Hindlimb muscle (tissue), 1 donor: ENCODE results near the gene CRAT. TPM values are rescaled to one million over a fixed set of nuclear protein-coding genes. Genes with fewer than 3 reads are reported as not detected.
A peak's percentile ranks its signal among the peaks of the same experiment; 100 is the strongest.

Experiments used
- DNase-seq: peaks from one replicate; pipeline ENCODE4 v3.0.0-alpha.2; 2013
- polyA plus RNA-seq: library from polyadenylated mRNA; unstranded; fragments of 120-200 nt; gene quantifications from one replicate; pipeline ENCODE4 v1.2.1, GENCODE V29; 2013; ENCODE audit not compliant: insufficient read length

Gene CRAT
- polyA plus RNA-seq, 1 donor, result 52.3 TPM

DNA sequence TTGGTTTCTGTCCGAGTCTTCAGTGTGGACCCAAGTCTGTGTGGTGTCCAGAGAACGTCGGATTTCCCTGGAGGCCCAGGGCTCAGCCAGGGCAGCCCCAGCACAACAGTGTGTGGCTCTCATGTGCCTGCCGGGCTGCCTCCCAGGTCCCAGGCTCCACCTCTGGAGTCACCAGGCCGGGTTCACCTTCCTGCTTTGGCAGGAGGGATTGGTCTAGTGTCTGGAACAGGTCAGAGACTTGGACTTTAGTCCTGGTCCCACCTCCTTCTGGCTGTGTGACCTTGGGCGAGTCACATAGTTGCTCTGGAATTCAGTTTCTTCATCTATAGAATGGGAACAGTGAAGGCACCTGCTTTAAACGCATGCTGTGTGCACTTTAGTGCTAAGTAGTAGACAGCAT, 26.5 kb downstream of the CRAT start:
- no peak for DNase-seq

DNA sequence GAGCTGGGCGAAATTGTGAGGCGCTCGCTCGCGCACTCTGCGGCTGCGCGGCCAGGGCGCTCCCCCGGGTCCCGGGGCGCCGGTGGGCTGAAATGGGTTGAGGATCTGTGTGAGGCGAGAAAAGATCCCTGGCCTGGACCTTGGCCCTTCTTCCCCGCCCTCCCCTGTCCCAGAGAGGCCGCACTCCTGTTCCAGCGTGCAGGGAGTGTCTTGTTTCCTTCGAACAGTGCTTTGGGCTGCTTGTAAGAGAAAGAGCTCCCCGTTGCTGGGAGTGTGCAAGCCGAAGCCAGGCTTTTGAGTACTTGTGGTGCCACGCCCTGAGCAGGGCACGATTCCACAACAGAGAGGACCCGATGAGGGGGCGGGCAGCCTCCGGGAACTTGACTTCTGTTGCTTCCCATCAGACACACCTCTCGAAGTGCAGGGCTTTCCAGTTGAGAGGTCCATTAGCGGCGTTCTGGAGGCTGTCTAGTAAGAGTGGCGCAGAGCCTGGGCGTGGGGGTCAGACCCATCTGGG, 29.1 kb downstream of the CRAT start:
- no peak for DNase-seq

DNA sequence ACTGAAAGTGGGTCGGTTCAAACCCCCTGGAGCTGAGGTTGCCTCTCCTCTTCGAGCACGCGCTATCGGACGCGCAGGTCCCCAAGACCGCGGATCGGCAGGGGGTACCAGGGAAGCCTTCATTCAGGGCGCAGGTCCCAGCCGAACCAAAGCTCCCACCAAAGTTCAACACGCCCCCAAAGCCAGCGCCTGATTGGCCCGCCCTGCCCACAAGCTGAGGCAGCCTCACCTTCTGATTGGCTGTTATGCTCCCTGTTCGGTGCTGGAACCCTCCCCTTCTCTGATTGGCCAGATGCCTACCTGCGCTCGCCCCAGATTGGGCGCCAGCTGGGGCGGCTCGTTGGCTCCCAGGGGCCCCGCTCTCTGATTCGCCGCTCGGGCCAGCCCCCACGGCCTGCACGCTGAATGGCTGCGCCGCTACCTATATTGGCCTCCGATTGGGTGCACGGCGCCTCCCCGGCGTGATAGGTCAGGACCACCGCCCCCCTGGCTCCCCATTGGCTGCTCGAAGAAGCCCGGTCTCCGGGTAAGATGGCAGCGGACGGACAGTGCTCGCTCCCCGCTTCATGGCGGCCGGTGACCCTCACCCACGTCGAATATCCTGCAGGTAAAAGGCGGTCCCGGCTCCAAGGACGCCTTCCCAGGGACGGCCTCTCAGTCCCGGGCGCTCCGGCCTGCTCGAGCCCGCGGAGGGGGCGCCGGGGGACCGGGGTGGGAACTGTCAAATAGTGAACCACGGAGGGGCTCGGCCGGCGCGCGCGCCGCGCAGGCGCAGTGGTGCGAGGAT, 29.8 kb downstream of the CRAT start, which contains the start of gene DOLPP1:
Gene DOLPP1, plus strand, starts transcription at position 511 of the 787 bp plus-strand sequence. Its CDS starts 21 bp downstream, at position 532.
- DNase-seq, result peak; percentile 98

DNA sequence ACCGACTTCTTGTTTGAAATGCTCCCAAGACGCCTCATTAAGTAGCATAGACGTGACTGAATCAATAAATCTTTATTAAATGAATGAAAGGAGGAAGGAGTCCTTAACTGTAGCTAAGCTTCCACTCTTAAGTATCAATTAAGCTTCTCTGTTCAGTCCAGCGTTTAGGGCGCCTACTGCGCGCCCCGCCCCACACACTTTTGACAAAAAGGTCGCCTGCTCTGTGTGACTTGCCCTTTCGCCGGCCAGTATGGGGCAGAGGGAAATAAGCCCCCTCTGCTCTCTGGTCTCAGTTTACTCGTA, 30.3 kb downstream of the CRAT start:
- DNase-seq, result no peak

DNA sequence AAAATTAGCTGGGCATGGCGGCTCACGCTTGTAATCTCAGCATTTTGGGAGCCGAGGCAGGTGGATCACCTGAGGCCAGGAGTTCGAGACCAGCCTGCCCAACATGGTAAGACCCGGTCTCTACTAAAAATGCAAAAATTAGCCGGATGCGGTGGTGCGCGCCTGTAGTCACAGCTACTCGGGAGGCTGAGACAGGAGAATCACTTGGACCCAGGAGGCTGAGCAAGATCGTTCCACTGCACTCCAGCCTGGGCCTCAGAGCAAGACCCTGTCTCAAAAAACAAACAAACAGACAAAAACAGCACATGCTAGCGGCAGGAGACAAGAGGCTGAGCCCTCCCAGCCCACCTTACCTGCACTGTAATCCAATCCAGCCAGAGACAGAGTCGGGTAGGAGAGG, 30.8 kb downstream of the CRAT start:
- no peak for DNase-seq

DNA sequence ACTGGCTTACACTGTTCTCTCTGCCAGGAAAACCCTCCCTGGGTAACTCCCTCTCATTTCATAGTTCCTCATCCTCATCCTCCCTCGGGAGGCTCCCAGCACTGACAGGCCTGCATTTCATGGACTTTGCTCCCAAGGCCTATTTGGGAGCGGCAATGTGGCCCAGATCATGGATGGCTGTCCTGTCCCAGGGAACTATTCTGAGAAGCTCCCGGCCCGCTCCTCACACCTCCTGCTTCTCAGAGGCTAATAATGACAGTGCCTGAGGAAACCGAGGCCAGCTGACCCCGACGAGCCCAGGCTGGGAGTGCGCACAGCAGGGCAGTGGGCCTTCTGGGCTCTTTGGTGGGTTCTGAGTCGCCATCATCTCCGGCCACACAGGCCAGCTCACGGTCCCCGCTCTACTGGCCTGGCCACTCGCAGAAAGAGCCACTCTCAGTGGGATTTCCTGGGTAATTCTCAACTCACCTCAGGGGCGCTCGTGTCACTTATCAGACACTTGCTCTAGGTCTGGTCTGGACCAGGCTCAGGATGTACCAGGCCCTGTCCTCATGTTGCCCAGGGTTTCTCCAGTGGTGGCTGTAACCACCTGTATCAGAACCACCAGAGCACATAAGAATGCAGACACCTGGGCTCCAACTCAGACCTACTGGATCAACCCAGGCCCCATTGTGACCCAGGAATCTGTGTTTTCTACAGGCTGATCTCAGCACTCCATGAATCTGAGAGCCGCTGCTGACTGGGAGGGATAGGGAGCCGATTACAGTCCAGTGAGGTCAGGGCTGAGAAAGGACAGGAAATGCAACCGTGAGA, 31.7 kb downstream of the CRAT start:
- no peak for DNase-seq

DNA sequence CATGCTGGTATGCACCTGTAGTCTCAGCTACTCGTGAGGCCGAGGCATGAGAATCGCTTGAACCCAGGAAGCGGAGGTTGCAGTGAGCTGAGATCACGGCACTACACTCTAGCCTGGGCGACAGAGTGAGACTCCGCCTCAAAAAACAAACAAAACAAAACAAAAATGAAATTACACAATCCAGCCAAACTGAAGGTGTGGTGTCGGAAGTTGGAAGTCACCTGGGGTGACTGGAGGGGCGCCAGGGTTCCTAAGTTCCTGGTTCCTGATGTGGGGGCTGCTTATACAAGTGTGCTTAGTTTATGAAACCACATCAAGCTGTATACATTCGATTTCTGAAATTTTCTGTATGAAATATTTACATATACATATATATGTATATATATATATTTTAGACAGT, 33.4 kb downstream of the CRAT start:
- no peak for DNase-seq

DNA sequence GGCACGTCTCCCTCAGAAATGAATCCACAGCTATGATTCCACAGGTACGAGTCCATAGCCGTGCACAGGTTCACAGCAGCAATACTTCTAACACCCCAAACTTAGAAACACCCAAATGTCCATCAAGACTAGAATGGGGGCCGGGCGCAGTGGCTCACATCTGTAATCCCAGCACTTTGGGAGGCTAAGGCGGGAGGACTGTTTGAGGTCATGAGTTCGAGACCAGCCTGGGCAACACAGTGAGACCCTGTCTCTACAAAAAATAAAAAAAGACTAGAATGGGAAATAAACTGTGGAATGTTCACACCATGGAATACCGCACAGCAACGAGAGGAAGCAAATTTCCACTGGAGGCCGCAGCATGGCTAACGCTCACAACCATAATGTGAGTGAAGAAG, 34.0 kb downstream of the CRAT start:
- DNase-seq, result no peak

DNA sequence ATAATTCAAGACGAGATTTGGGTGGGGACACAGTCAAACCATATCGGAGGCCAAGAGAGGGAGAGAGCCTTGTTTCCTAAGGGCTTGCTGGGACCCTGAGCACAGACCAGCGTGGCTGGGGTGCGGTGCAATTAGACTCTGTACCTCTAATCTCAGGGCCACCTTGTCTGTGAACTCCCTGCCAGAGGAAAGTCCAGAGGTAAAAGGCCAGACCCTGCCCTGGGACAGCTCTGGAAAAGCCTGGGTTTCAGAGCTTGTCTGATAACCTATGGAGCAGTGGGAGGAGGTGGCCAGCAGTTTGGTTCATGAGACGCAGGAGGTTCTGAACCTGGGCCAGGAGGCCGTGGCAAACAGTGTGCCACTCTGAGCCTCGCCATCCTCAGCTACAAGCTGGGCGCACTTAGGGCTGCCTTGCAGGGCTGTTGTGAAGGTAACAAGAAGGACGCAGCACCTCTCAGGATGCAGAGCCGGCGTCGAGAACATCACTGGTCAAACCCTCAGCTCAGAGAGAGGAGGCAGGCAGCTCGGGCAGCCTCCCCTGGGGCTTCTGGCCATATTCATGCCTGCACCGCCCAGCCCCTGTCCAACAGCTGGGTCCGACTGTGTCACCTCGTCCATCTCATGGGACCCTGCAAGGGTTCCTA, 34.5 kb downstream of the CRAT start:
- no peak for DNase-seq

DNA sequence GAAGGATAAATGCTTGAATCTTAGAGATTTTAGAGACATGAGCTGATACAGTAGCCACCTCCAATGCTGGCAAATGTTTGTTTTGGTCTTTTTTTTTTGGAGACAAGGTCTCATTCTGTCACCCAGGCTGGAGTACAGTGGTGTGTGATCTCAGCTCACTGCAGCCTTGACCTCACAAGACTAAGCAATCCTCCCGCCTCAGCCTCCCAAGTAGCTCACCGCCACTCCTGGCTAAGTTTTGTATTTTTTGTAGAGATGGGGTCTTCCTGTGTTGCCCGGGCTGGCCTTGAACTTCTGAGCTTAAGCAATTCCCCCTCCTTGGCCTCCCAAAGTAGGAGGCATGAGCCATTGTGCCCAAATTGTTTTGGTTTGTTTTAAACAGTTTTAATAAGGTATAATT, 36.5 kb downstream of the CRAT start:
- DNase-seq, result no peak

DNA sequence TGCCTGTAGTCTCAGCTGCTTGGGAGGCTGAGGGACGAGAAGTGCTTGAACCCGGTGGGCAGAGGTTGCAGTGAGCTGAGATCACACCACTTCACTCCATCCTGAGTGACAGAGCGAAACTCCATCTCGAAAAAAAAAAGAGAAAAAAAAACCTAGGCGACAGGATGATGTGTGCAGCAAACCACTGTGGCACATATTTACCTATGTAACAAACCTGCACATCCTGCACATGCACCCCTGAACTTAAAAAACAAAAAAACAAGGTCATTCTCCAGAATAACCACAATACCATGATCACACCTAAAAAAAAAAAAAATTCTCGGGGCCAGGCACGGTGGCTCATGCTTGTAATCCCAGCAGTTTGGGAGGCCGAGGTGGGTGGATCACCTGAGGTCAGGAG, 37.2 kb downstream of the CRAT start:
- DNase-seq, result no peak

DNA sequence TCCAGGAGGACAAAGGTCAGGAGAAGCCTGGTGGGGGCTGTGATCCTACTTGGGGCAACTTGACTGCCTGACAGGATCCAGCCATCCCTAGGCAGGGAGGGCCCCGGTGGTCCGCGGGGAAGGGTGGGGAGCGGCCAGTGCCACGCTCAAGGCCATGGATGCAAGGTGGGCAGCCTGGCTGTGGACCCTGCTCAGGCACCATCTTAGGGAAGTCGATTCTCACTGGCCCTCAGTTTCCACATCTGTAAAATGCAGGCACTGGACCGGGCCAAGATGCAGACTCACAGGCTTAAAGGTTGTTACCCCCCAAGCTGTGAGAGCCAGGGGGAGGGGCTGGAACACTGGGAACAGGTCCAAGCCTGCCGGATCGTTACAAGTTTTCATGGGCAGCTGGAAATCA, 38.4 kb downstream of the CRAT start:
- DNase-seq, result no peak

DNA sequence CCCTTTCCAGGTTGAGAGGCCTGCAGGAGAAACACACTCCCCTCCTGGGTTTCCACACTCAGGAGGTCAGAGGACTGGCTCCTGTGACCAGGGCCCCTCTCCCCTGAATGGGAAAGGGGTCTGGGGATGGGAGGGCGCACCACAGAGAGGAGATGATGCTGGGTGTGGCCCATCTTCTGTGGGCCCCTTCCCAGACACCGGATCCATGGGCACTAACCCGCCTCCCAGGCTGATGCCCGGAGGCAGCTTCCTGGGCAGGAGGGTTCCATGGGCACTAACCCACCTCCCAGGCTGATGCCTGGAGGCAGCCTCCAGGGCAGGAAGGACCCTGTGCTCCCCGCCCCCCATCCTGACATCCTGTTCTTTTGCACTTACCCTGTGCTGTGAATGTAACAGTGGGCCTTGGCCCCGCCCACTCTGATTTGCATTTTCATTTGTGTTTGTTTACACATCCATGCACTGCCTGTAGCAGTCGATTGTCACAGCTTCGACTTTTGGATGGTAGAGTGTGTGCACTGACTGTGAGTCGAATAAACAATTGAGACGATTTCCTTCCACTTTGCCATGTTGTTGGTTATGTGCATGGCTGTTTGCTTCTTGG, 39.0 kb downstream of the CRAT start:
- no peak for DNase-seq

DNA sequence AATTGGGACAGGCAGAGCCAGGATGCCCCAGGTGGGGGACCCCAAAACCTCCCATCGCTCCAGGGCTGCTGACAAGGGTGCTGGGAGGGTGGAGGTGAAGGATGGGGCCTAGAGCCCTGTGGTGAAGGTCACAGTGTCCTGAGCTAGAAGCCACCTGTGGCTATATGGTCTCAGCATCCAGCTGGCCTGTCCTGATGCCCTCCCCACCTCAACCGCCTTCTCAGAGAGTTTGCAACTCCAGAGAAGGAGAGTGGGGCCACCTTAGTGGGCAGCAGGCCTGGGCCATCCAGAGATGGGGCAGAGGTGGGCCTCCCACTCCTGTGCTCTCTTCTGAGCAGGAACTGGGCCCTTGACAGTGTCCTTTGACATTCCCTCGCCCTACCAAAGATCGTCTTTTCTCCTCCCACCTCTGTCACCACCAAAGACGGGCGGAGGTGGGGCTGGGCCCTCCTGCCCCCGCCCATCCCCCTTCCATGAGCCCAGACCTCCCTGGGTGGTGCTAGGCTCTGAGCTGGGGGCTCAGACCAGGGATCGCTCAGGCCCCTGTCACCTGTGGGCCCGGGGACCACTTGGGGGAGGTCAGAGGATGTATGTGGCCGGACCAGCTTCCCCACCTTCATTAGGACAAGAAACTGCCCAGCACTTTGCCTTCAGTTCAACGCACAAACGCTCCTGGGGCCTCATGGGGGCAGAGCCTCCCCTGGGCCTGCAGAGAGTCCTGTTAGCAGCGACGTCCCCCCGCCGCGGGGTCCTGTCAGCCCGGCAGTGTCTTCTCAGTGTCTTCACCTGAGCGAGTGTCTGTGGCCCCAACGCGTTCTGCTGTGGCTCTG, 39.7 kb downstream of the CRAT start:
- DNase-seq, result no peak

DNA sequence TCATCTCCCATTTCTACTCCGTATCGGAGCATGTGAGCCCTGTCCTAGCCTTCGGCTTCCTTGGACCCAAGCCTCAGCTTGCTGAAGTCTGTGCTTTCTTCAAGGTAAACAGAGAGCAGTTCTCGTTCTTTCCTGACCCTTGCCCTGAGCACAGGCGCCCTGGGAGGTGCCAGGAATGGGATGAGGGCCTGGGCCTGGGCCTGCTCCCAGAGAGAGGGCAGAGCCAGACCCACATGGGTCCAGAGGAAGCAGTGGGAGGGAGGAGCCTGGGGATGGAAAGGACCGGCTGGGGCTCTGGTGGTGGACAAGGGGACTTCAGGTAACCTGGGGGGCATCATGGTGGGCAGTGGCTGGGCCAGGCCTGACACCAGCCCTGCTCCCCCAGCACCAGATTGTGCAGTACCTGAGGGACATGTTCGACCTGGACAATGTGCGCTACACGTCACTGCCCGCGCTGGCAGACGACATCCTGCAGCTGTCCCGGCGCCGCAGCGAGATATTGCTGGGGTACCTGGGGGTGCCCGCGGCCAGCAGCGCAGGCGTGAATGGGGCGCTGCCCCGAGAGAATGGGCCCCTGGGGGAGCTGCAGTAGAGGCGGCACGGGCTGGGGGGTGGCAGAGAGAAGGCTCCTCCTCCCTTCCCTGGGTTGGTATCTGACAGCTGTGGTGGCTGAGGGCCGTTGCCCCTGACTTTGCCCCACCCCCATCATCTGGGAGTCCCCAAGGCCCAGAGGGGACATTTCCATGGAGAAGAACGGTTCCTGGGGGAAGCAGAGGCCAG, 40.5 kb downstream of the CRAT start:
- no peak for DNase-seq

DNA sequence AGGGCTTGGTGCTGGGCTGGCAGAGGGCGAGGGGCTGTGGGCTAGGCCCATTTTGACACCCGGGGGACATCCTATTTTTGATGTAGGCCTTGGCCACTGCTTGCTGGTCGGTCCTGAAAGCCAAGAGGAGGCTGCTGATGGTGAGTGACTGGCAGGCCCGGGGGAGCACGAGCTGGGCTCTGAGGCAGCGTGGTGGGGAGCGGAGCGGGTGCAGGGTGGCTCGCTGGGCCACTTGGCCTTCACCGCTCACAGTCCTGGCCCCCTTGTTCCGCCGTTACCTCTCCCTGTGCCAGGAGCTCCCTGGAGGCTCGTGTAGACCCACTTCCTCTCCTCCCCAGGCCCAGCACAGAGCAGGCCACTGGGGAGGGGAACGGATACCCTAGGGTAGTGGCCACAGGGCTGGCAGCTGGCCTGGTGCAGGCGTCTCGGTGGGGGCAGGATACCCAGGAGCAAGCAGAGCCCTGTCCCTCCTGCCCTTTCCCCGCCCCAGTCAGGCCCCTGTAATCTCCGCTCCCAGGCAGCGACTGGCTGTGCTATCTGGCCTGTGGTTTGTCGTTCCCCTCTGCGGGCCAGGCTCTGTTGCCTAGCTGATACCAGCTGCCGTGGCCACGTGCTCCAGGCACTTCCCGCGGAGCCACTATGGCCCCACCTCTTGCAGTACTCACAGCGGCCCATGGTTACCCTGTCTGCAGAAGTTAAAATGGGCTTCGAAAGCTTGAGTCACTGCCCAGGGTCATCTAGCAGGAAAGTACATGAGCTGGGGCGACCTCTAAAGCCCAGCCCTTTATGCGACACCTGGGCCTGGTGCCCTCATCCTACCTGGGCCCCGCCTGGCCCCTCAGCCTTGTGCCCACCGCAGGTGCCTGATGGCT, 41.4 kb downstream of the CRAT start:
- no peak for DNase-seq

DNA sequence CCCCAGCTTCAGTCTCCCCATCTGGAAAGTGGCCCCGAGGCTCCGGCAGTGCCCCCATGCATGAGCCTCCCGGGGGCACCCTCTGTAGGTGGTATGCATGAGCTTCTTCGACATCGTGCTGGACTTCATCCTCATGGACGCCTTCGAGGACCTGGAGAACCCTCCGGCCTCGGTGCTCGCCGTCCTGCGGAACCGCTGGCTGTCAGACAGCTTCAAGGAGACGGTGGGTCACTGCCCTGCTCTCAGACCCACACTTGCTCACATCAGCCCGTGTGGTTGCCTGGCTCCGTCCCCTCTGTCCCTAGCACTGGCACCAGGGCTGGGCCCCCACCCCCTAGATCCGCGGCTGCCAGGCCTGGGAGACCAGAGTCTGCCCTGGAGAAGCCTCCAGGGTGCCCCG, 42.5 kb downstream of the CRAT start:
- DNase-seq, result no peak

DNA sequence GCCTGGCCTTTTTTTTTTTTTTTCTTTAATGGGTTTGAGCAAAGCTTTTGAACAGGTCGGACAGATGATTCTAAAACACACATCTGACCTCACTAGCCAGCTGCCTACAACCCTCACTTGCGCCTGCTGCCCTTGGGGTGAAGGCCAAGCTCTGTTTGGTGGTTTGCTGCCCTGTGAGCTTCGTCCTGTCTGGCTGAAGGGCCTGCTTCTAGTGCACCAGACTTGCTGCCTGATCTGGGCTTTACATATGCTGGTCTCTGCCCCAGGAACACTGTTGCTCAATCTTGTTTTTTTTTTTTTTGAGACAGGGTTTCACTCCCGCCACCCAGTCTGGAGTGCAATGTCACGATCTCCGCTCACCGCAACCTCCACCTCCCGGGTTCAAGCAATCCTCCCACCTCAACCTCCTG, 46.1 kb downstream of the CRAT start:
- no peak for DNase-seq

DNA sequence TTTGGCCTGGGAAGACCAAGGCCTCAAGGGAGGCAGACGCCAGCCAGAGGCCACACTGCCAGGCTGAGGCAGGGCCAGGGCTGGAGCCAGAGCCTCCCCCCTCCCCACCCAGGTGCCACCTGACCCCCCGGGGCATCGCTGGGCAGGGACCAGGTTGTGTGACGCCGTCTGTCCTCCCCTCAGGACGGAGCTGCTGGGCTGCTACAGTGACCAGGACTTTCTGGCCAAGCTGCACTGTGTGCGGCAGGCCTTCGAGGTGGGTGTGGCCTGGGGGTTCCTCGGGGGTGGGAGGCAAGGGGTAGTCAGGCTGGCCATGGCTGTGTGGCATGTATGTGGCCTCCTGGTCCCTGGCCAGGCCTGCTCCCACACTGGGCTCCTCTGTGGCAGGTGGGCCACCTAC, 47.5 kb downstream of the CRAT start:
- no peak for DNase-seq

DNA sequence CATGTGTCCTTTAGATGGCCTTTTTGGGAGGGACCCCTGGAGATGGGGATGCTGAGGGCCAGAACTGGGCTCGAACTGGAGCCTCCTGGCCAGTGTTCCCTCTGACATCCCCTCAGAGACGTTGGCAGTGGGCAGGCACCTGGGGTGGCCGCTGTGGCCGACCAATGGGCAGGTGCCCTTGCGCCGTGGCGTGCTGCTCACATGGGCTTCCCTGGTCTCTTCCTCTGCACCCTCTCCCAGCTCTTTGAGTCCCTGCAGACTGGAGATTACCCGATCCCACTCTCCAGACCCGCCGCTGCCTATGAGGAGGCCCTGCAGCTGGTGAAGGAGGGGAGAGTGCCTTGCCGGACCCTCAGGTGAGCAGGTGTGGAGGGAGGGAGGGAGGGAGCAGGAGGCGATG, 49.6 kb downstream of the CRAT start:
- no peak for DNase-seq
